GM13977 (cell line): ENCODE data around the gene RSRC1.

Experiments
- DNase-seq: peaks from one replicate; pipeline ENCODE4 v3.0.0; 2012; ENCODE audit warnings: low spot score
- in situ Hi-C: fragments of 300-500 bp; cut with MboI; formaldehyde crosslinking; loops from one replicate; pipeline ENCODE4 v1.12.0; 2022; ENCODE audit warnings: low sequenced_read_pairs, low pct_unique_long_range_greater_than_20kb, mixed read lengths, inconsistent platforms; ENCODE audit not compliant: unreplicated experiment
- TF ChIP-seq, protein P1 (sequence below): IDR thresholded peaks from 2 replicates; pipeline ENCODE4 v1.5.1; 2012; ENCODE audit warnings: mild to moderate bottlenecking, control low read depth; ENCODE audit not compliant: insufficient read depth; ENCODE audit errors: extremely low read depth, missing control alignments

The RSRC1 gene

DNA sequence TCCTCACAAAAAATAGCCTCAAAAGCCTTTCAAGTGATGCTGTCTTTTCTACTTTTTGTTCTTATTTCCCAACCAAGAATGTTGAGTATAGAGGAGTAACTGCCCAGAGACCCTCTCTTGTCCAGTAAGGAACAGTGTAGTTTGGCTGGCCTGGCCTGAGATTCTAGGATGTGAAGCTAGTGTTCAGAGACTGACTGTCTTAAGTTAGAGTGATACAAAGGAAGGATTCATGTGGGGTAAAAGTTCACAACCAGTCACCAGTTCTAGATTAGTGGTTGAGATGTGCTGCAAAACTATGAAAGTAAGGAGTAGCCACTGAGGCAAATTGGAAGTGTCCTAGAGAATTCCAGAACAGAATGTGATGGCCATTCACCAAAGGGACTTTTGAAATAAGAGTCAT is 49.1 kb downstream of the RSRC1 start:
- in situ Hi-C loops: no loop called here
- TF ChIP-seq, protein P1, sequence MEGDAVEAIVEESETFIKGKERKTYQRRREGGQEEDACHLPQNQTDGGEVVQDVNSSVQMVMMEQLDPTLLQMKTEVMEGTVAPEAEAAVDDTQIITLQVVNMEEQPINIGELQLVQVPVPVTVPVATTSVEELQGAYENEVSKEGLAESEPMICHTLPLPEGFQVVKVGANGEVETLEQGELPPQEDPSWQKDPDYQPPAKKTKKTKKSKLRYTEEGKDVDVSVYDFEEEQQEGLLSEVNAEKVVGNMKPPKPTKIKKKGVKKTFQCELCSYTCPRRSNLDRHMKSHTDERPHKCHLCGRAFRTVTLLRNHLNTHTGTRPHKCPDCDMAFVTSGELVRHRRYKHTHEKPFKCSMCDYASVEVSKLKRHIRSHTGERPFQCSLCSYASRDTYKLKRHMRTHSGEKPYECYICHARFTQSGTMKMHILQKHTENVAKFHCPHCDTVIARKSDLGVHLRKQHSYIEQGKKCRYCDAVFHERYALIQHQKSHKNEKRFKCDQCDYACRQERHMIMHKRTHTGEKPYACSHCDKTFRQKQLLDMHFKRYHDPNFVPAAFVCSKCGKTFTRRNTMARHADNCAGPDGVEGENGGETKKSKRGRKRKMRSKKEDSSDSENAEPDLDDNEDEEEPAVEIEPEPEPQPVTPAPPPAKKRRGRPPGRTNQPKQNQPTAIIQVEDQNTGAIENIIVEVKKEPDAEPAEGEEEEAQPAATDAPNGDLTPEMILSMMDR: no peak
- DNase-seq: no peak

DNA sequence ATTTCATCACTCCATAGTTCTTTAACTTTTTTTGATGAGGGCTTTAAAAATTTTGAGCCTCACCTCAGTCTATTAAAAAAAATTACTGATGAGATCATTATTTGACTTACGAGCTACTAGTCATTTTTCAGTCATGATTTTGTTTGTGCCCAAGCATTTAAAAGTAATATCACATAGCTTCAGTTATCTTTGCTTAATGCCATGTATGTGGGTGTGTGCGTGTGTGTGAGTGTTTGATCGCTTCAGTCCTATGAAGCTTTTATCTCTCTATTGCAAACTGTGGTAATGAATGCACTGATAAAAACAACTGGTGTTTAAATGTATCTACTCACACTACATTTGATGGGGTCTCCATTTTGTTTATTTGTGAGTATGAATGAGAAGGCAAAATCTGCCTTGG is 49.8 kb downstream of the RSRC1 start:
- in situ Hi-C loops: no loop called here
- TF ChIP-seq, protein P1: no peak
- DNase-seq: no peak

DNA sequence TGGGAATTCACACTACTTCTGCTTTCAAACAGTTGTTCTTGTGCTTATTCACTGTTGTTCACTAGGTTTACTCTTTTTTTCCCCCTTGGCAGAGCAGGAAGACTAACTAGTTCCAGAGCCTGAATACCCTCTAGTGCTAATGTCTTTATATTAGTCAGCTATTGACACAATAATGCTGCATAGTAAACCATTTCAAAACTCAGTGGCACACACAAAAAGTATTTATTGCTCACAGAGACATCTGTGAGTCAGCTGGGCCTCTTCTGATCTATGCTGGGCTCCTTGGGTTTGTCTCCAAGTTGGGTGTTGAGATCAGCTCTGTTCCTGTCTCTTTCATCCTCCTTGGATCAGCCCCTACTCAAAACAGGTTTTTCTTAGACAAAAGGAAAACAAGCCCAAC is 51.1 kb downstream of the RSRC1 start:
- in situ Hi-C loops: no loop called here
- no peak for DNase-seq

DNA sequence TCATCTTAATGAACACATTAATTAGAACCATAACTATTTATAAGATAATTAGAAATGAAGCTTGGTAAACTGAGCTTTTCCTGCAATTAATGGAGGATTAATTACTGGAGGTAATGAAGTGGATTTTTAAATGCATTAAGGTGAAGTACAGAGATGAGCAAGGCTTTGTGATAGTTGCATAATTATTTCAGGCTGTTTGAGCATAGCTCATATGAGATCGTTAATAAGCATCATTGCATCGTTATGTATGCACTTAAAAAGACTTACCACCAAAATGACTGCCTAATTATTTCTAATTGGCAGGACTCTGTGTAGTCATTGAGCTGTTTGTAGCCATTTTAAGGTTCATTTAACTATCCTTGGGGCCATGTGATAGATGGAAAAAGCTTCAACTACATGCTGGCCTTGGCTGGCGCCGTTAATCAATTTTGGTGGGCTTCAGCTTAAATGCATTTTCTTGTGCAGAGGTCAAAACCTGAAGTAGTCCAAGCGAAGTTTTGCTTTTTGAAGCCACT is 55.3 kb downstream of the RSRC1 start:
- TF ChIP-seq, protein P1: no peak
- in situ Hi-C loops: no loop called here
- DNase-seq: no peak

More for the DNA sequence above, 51.1 kb downstream of the RSRC1 start:
- TF ChIP-seq, protein P1: no peak

DNA sequence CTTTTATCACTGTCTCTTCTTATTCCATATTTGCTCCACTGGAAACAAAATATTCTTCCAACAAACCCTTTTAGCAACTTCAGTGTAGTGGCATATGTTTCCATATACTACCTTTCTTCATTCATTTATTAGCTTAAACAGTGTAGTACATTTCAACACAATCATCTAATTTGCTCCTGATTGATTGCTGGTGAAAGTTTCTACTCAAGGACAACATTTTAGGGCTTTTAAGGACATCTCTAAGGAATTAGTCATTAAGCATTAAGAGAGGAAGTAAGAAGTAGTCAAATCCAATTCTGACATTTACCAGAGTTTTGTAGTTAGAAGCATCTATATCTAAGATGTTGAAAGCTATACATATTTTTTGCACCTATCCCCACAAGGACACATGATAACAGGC is 55.8 kb downstream of the RSRC1 start:
- TF ChIP-seq, protein P1: no peak
- in situ Hi-C loops: no loop called here
- no peak for DNase-seq

DNA sequence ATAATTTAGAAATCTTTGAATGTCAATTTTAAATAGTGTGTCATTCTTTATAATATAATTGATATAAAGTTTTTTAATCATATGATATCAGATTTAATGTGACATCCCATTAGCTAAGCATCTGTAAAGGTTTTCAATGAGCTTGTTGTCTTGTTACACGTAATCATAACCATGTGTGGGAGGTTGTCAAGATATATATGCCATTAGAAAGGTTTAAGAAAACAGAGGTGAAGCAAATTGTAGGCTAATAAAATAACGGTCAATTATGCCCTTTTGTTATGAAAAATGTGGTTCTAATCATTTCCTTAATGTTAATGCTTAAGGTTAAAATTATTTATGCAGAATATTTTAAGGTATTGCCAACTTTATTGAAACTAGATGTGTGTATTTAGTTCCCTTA is 56.3 kb downstream of the RSRC1 start:
- TF ChIP-seq, protein P1: no peak
- DNase-seq: no peak
- in situ Hi-C loops: no loop called here
